Heart left ventricle (tissue), 16 donors: Measurements from ENCODE around the gene IFRD2. TPM values are rescaled to one million over a fixed set of nuclear protein-coding genes. Genes with fewer than 3 reads are reported as not detected.

Source experiments
- ATAC-seq, 4 donors: fragments of 200-7000 bp; cut with Tn5 transposase; one replicate each; pipeline ENCODE4 v1.9.1; 2020 to 2022; ENCODE audit warnings: moderate library complexity in 4 of 4, mild to moderate bottlenecking in 3 of 4, moderate number of reproducible peaks in 1 of 4
- DNase-seq, 5 donors: peaks; one replicate each; pipeline ENCODE4 v3.0.0-alpha.2; 2020
- H3K27ac ChIP-seq, 12 donors: fragments of 200-600 bp; sonication (generic) in 4 of 12; one replicate each; pipeline versions ENCODE4 v1.5.0 to v1.8.0; 2016 to 2022; ENCODE audit warnings: mild to moderate bottlenecking in 2 of 12
- H3K27me3 ChIP-seq, 9 donors: fragments of 200-600 bp; sonication (generic) in 2 of 9; one replicate each; pipeline versions ENCODE4 v1.5.1 to v1.8.0; 2016 to 2022; ENCODE audit warnings: mild to moderate bottlenecking in 3 of 9
- H3K36me3 ChIP-seq, 9 donors: fragments of 200-600 bp; sonication (generic) in 2 of 9; one replicate each; pipeline versions ENCODE4 v1.5.0 to v1.8.0; 2018 to 2022; ENCODE audit warnings: mild to moderate bottlenecking in 2 of 9
- H3K4me1 ChIP-seq, 12 donors: fragments of 200-600 bp; sonication (generic) in 4 of 12; one replicate each; pipeline versions ENCODE4 v1.5.0 to v1.8.0; 2016 to 2022; ENCODE audit warnings: mild to moderate bottlenecking in 3 of 12
- H3K4me3 ChIP-seq, 12 donors: fragments of 200-600 bp; sonication (generic) in 4 of 12; one replicate each; pipeline versions ENCODE4 v1.5.0 to v1.8.0; 2017 to 2022; ENCODE audit warnings: mild to moderate bottlenecking in 9 of 12, moderate library complexity in 4 of 12
- H3K9me3 ChIP-seq, 12 donors: fragments of 200-600 bp; sonication (generic) in 4 of 12; one replicate each; pipeline versions ENCODE4 v1.5.0 to v1.8.0; 2016 to 2022; ENCODE audit warnings: mild to moderate bottlenecking in 1 of 12
- CTCF ChIP-seq, 12 donors: fragments of 200-600 bp; sonication (generic) in 4 of 12; IDR thresholded peaks; one replicate each; pipeline versions ENCODE4 v1.5.0 to v1.8.0; 2018 to 2022; ENCODE audit warnings: antibody characterized with exemption in 12 of 12, mild to moderate bottlenecking in 5 of 12
- POLR2A ChIP-seq, 2 donors: fragments of 450-650 bp; IDR thresholded peaks; one replicate each; pipeline ENCODE4 v1.6.1; 2017; ENCODE audit warnings: antibody characterized with exemption in 2 of 2, mild to moderate bottlenecking in 2 of 2, moderate library complexity in 2 of 2
- WGBS, 4 donors: extraction: QIAGEN DNeasy Blood & Tissue Kit in 2 of 4; methylation state at CpG; one replicate each; pipeline versions ENCODE4 v1.1.5 to v1.1.7; 2013 to 2018; 5-methylcytosine and 5-hydroxymethylcytosine counted together
- intact Hi-C, 10 donors: fragments of 100-400 bp; cut with DNase I; formaldehyde crosslinking; loops; one replicate each; pipeline versions ENCODE4 v1.11.1 to v1.14.2; 2022
- polyA plus RNA-seq, 2 donors: library from polyadenylated mRNA; stranded (reverse); fragments of 200-250 nt; gene quantifications; one replicate each; pipeline ENCODE4 v1.2.3, GENCODE V29; 2013
- total RNA-seq, 9 donors: library from RNA; depleted of rRNA in 2 of 9; stranded (reverse); fragments of >200 nt in 2 of 9; fragmentation: NEBNext Ultra II Directional in 3 of 9; extraction: Animal tissue kit (Norgen Biotek cat#: 25700) in 3 of 9; gene quantifications; one replicate each; pipeline versions ENCODE4 v1.1.0 to v1.2.4, GENCODE V29; 2016 to 2023
- donor health status: ischemic (EF 13 %, LVEDD 7.1; RV severe dilation, severe dysfunction).
- donor health status: healthy with polysubstance abuse.
- donor health status: DM: no; HTN: yes; CAD: no.
- donor health status: DM: no; HTN: no; CAD: no.
- donor health status: ischemic (EF 25% LVEDD 6.9; RV normal size, moderate dysfunction).
- donor health status: ischemic (EF 25% LVEDD 5.7; RV mildly dilated, moderate dysfunction).
- donor health status: healthy.
- donor health status: DM: yes; HTN: yes; CAD: no.
- donor health status: ischemic (EF 35%, LVEDD 5.7; RV mildly dilated, moderate dysfunction).
- donor health status: nonischemic (EF 11% LVEDD 7.7; RV severe dilation, severe dysfunction).
- donor health status: DM: yes; HTN: yes; CAD: no.
- donor health status: PGD.
- donor health status: ischemic (EF 29% LVEDD 5.4; RV normal size, mild dysfunction).
- donor health status: nonischemic (EF 23%, LVEDD 6.1; RV moderate dilation, normal function).

Gene IFRD2
- total and polyA plus RNA-seq, 11 donors: 47.5 to 106 (median 64.5) TPM

GRCh38 chr3:50294492-50295403, 2.5 kb upstream of the IFRD2 start:
- no peak for ATAC-seq
- peak in 1 of 5 donors; percentile 9 for DNase-seq
- no peak overlapping the region for H3K27ac ChIP-seq
- intact Hi-C loops: loop anchor here in 2 of 10 donors (5.0 to 10.0 kb wide), 2 partner anchors 33 to 360 kb away; partner anchors contain the start of gene TUSC2 (in 1 of the 2)
- peaks cover 0 to 14% (median 5%) of the 10 kb centered on the region in 9 donors for H3K36me3 ChIP-seq
- WGBS, 4 donors: 90 to 93% (median 92%) methylated on average over 18 to 22 of the region's 22 CpGs
- peaks cover 4 to 49% (median 36%) of the 10 kb centered on the region in 12 donors for H3K4me1 ChIP-seq
- no peak overlapping the region for H3K4me3 ChIP-seq
- H3K27me3 ChIP-seq: no peaks in the 10 kb centered on the region
- TF ChIP-seq POLR2A (IDR thresholded peaks at IDR 0.05) (no peak), CTCF (IDR thresholded peaks at IDR 0.05) (no peak)
- H3K9me3 ChIP-seq: no peaks in the 10 kb centered on the region

DNA sequence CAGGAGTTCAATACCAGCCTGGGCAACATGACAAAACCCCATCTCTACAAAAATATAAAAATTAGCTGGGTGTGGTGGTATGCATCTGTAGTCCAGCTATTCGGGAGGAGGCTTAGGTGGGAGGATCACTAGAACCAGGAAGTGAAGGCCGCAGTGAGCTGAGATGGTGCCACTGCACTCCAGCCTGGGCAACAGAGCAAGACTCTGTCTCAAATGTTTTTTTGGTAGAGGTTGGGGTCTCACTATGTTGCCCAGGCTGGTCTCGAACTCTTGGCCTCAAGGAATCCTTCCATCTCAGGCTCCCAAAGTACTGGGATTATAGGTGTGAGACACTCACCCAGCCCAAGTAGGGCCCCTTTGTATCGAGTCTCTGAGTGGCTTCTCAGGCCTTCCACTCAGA, 1.9 kb upstream of the IFRD2 start:
- ATAC-seq (no peak), DNase-seq (no peak)
- no peaks in the 10 kb centered on the region for H3K9me3 ChIP-seq
- TF ChIP-seq POLR2A (IDR thresholded peaks at IDR 0.05): no peak
- no peak for TF ChIP-seq CTCF (IDR thresholded peaks at IDR 0.05)
- intact Hi-C loops: loop anchor here in 2 of 10 donors (5.0 to 10.0 kb wide), 2 partner anchors 33 to 359 kb away; partner anchors contain the start of gene TUSC2 (in 1 of the 2)
- H3K27ac ChIP-seq: no peak overlapping the region
- 74 to 87% (median 85%) methylated on average over 4 of the region's 4 CpGs for WGBS, 4 donors
- H3K27me3 ChIP-seq: no peaks in the 10 kb centered on the region
- no peak overlapping the region for H3K4me3 ChIP-seq
- peaks cover 0 to 20% (median 11%) of the 10 kb centered on the region in 9 donors for H3K36me3 ChIP-seq
- H3K4me1 ChIP-seq: peaks cover 4 to 48% (median 34%) of the 10 kb centered on the region in 12 donors

- peaks cover 4 to 41% (median 27%) of the 10 kb centered on the region in 12 donors for H3K4me1 ChIP-seq
- H3K4me3 ChIP-seq: peak overlapping the region in 9 of 12 donors; percentile 53 to 99 (median 89)
- H3K36me3 ChIP-seq: peaks cover 3 to 29% (median 19%) of the 10 kb centered on the region in 9 donors
- WGBS, 4 donors: 75 to 79% (median 78%) methylated on average over 11 to 12 of the region's 12 CpGs
- no peaks in the 10 kb centered on the region for H3K9me3 ChIP-seq
- intact Hi-C loops: loop anchor here in 2 of 10 donors (5.0 to 10.0 kb wide), 2 partner anchors 34 to 358 kb away; partner anchors contain the start of gene TUSC2 (in 1 of the 2)
- no peaks in the 10 kb centered on the region for H3K27me3 ChIP-seq
- TF ChIP-seq POLR2A (IDR thresholded peaks at IDR 0.05) (no peak), CTCF (IDR thresholded peaks at IDR 0.05) (no peak)
- DNase-seq (peak in 3 of 5 donors; percentile 11 to 41 (median 29)), ATAC-seq (no peak)
- peak overlapping the region; percentile 69 to 96 (median 84) for H3K27ac ChIP-seq
Measured at GRCh38 chr3:50293079-50293801, 1.0 kb upstream of the IFRD2 start.
